HUES6 (cell line): ENCODE results near the gene ST3GAL3.

Experiments
- H3K27ac ChIP-seq: 2 replicates; pipeline ENCODE4 v1.7.0; 2013; ENCODE audit warnings: low read depth, mild to moderate bottlenecking, low read length, inconsistent platforms
- H3K27me3 ChIP-seq: 2 replicates; pipeline ENCODE4 v1.6.1; 2013; ENCODE audit warnings: low read length; ENCODE audit not compliant: control insufficient read depth, insufficient read depth
- H3K36me3 ChIP-seq: 2 replicates; pipeline ENCODE4 v1.6.1; 2013; ENCODE audit warnings: low read length; ENCODE audit not compliant: control insufficient read depth, insufficient read depth
- H3K4me1 ChIP-seq: 2 replicates; pipeline ENCODE4 v1.6.1; 2013; ENCODE audit warnings: low read length; ENCODE audit not compliant: control insufficient read depth, insufficient read depth
- H3K4me3 ChIP-seq: 2 replicates; pipeline ENCODE4 v1.5.1; 2013; ENCODE audit warnings: low read depth, low read length
- H3K9ac ChIP-seq: one replicate; pipeline ENCODE4 v1.6.1; 2013; ENCODE audit warnings: mild to moderate bottlenecking, low read length
- H3K9me3 ChIP-seq: 2 replicates; pipeline ENCODE4 v1.6.1; 2013; ENCODE audit warnings: low read depth, low read length; ENCODE audit not compliant: control insufficient read depth, insufficient read depth

Gene ST3GAL3

GRCh38 chr1:43949678-43950077 lies 242.3 kb downstream of the ST3GAL3 start:
- Histone ChIP-seq H3K9me3 (no peaks in the 10 kb centered on the region), H3K27me3 (no peaks in the 10 kb centered on the region), H3K27ac (no peak overlapping the region), H3K4me1 (peaks cover 9% of the 10 kb centered on the region), H3K4me3 (no peak overlapping the region), H3K36me3 (peaks cover 12% of the 10 kb centered on the region; the same call in 1 of the 2 replicates), H3K9ac (no peak overlapping the region)

GRCh38 chr1:43951021-43951985 lies 244.0 kb downstream of the ST3GAL3 start:
- Histone ChIP-seq H3K9ac (no peak overlapping the region), H3K4me3 (no peak overlapping the region), H3K27ac (no peak overlapping the region), H3K9me3 (no peaks in the 10 kb centered on the region), H3K36me3 (peaks cover 12% of the 10 kb centered on the region; the same call in 1 of the 2 replicates), H3K4me1 (peaks cover 6% of the 10 kb centered on the region), H3K27me3 (no peaks in the 10 kb centered on the region)

DNA sequence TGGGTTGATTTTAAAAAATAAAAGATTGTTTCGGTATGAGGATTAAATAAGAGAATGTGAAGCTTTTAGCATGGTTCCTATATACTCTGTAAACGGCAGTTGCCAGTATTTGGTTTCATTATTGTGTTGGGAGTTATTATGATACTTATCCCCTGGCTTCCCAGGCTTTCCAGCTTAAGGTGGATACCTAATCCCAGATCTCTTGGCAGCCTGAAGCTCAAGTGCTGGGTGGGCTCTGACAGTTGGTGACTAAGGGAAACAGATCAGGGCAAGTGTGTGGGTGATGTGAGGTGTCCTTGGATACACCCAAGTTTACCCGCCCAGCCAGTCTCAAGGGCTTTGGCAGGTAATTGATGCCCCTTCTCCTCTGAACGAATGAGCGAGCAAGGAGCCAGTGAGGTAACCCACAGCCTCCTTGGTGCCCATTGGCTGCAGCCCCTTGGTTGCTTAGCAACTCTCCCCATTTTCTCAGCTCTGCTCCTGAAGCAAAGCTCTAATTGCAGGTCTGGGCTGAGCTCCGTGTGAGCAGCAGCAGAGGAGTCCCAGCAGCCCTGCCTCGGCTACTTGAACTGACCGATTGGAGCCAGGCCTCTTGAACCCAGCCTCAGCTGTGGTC lies 245.5 kb downstream of the ST3GAL3 start:
- H3K4me3 ChIP-seq: no peak overlapping the region
- H3K9ac ChIP-seq: no peak overlapping the region
- no peaks in the 10 kb centered on the region for H3K9me3 ChIP-seq
- peaks cover 1% of the 10 kb centered on the region for H3K4me1 ChIP-seq
- peaks cover 26% of the 10 kb centered on the region for H3K36me3 ChIP-seq
- no peaks in the 10 kb centered on the region for H3K27me3 ChIP-seq
- H3K27ac ChIP-seq: no peak overlapping the region

DNA sequence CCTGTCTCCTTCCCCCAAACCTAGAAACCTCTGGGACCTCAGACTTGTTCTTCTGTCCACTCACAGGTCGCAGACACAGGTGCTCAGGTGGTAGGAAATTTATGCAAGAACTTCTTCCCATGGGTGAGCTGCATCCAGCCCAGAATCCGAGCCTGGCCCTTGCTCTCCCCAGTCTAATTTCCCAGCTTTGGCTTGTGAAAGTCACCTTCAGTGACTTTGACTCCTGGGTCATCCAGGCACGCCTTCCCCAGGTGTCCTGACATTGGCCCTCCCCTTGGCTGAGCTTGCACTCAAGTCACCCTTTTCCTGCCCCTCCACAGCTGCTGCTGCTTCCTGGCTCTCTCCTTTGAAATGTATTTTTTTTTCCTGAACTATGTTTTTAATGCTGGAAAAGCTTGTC lies 246.0 kb downstream of the ST3GAL3 start:
- no peaks in the 10 kb centered on the region for H3K9me3 ChIP-seq
- no peak overlapping the region for H3K27ac ChIP-seq
- H3K36me3 ChIP-seq: peaks cover 30% of the 10 kb centered on the region
- H3K27me3 ChIP-seq: no peaks in the 10 kb centered on the region
- no peak overlapping the region for H3K9ac ChIP-seq
- H3K4me1 ChIP-seq: no peaks in the 10 kb centered on the region
- H3K4me3 ChIP-seq: no peak overlapping the region

- Histone ChIP-seq H3K27ac (no peak overlapping the region), H3K9me3 (no peaks in the 10 kb centered on the region), H3K4me1 (no peaks in the 10 kb centered on the region), H3K9ac (no peak overlapping the region), H3K36me3 (peaks cover 37% of the 10 kb centered on the region), H3K4me3 (no peak overlapping the region), H3K27me3 (no peaks in the 10 kb centered on the region)
Measured at GRCh38 chr1:43954036-43954435, 246.7 kb downstream of the ST3GAL3 start.

GRCh38 chr1:43956234-43956633 lies 248.9 kb downstream of the ST3GAL3 start:
- Histone ChIP-seq H3K36me3 (peaks cover 40% of the 10 kb centered on the region), H3K4me1 (no peaks in the 10 kb centered on the region), H3K27ac (no peak overlapping the region), H3K9ac (no peak overlapping the region), H3K9me3 (no peaks in the 10 kb centered on the region), H3K4me3 (no peak overlapping the region), H3K27me3 (no peaks in the 10 kb centered on the region)

GRCh38 chr1:43957407-43958040 lies 250.2 kb downstream of the ST3GAL3 start:
- H3K9ac ChIP-seq: no peak overlapping the region
- no peaks in the 10 kb centered on the region for H3K4me1 ChIP-seq
- H3K36me3 ChIP-seq: peaks cover 42% of the 10 kb centered on the region

GRCh38 chr1:43958351-43959255 lies 251.3 kb downstream of the ST3GAL3 start:
- H3K4me3 ChIP-seq: no peak overlapping the region
- no peaks in the 10 kb centered on the region for H3K4me1 ChIP-seq
- H3K36me3 ChIP-seq: peaks cover 42% of the 10 kb centered on the region
- H3K9ac ChIP-seq: no peak overlapping the region
- H3K9me3 ChIP-seq: no peaks in the 10 kb centered on the region
- no peak overlapping the region for H3K27ac ChIP-seq
- no peaks in the 10 kb centered on the region for H3K27me3 ChIP-seq

More at GRCh38 chr1:43957407-43958040, 250.2 kb downstream of the ST3GAL3 start:
- Histone ChIP-seq H3K9me3 (no peaks in the 10 kb centered on the region), H3K4me3 (no peak overlapping the region), H3K27me3 (no peaks in the 10 kb centered on the region), H3K27ac (no peak overlapping the region)

GRCh38 chr1:43960798-43961197 lies 253.5 kb downstream of the ST3GAL3 start:
- no peak overlapping the region for H3K27ac ChIP-seq
- H3K9me3 ChIP-seq: no peaks in the 10 kb centered on the region
- no peak overlapping the region for H3K4me3 ChIP-seq
- no peak overlapping the region for H3K9ac ChIP-seq
- peaks cover 42% of the 10 kb centered on the region for H3K36me3 ChIP-seq
- H3K4me1 ChIP-seq: no peaks in the 10 kb centered on the region
- no peaks in the 10 kb centered on the region for H3K27me3 ChIP-seq

DNA sequence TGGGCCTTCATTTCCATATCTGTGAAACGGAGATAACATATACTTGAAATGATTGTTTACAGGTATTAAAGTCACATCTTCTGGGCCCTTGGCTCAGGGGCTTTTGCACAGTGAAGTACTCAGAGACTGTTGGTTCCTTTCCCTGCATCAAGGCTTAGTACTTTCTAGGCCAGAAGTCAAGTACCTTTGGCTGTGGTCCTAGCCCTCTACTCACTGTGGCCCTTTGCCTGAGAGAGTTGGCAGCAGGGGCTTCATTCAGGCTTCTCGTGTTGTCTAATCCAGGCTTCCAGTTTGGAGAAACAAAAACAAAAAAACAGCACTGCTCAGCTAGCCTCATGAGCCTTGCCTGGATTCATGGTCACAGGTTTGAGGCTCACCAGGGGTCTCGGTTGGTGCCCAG lies 254.4 kb downstream of the ST3GAL3 start:
- H3K27ac ChIP-seq: no peak overlapping the region
- peaks cover 38% of the 10 kb centered on the region for H3K36me3 ChIP-seq
- H3K9ac ChIP-seq: no peak overlapping the region
- H3K4me1 ChIP-seq: no peaks in the 10 kb centered on the region
- no peak overlapping the region for H3K4me3 ChIP-seq
- no peaks in the 10 kb centered on the region for H3K9me3 ChIP-seq
- H3K27me3 ChIP-seq: no peaks in the 10 kb centered on the region
